GM19324 (cell line): ENCODE results near the gene CCNG2.
A peak's percentile ranks its signal among the peaks of the same experiment; 100 is the strongest.

Experiments
- ATAC-seq: cut with Tn5 transposase; IDR thresholded peaks from one replicate; pipeline ENCODE4 v1.9.1; 2021; ENCODE audit warnings: mild to moderate bottlenecking, moderate library complexity; ENCODE audit not compliant: unreplicated experiment, low FRiP score

Gene CCNG2

GRCh38 chr4:77146186-77147078 lies 10.6 kb upstream of the CCNG2 start:
- ATAC-seq, result no peak

GRCh38 chr4:77147079-77147782 lies 9.8 kb upstream of the CCNG2 start:
- ATAC-seq, result no peak

GRCh38 chr4:77148078-77148477 lies 8.9 kb upstream of the CCNG2 start:
- no peak for ATAC-seq

GRCh38 chr4:77149789-77150188 lies 7.2 kb upstream of the CCNG2 start:
- no peak for ATAC-seq

DNA sequence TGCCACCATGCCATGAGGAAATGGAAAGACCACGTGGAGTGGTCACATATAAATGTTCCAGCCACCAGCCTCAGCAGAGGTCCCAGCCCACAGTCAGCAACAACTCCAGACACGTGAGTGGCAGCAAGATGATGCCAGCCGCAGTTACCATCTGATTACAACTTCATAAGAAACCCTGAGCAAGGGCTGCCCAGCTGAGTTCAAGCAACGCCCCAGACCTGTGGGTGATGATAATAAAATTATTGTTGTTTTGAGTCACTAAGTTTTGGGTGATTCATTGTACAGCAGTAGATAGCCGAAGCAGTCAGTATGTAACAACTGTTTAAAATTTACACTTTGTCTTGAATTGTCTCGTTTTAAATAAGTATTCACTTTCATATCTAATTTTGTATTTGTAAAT lies 5.8 kb upstream of the CCNG2 start:
- ATAC-seq, result no peak

DNA sequence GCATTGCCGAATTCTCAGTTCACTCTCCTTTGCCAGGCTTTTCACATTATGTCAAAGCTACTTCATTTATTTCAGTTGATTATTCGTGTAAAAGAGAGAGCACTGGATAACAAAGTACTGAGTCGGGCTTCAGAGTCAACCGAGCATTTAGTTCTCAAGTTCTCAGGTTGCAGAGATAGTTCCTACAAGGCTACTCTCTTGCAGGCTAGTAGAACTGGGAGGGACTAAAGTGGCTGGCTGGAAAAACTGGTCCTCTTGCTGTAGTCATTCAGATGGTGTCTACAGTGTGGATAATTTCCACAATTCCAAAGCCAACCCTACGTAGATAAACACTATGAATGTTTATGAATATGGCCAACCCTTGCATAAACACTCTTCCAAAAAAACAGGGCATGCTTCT lies 4.6 kb upstream of the CCNG2 start:
- no peak for ATAC-seq

DNA sequence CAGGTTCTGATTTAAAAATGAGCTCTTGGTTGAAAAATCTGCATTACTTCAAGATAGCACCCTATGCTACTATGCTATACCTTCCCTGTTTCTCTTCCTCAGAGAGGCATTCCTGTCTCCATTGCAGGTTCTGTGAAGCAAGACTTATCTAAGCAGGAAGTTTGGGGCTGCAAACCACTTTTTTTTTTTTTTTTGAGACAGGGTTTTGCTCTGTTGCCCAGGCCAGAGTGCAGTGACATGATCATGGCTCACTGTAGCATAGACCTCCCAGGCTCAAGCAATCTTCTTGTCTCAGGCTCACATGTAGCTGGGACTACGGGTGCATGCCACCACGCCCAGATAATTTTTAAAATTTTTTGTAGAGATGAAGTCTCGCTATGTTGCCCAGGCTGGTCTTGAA lies 4.0 kb upstream of the CCNG2 start:
- ATAC-seq, result no peak

GRCh38 chr4:77154065-77154464 lies 2.9 kb upstream of the CCNG2 start:
- no peak for ATAC-seq

GRCh38 chr4:77154761-77155499 lies 2.1 kb upstream of the CCNG2 start:
- ATAC-seq, result no peak

DNA sequence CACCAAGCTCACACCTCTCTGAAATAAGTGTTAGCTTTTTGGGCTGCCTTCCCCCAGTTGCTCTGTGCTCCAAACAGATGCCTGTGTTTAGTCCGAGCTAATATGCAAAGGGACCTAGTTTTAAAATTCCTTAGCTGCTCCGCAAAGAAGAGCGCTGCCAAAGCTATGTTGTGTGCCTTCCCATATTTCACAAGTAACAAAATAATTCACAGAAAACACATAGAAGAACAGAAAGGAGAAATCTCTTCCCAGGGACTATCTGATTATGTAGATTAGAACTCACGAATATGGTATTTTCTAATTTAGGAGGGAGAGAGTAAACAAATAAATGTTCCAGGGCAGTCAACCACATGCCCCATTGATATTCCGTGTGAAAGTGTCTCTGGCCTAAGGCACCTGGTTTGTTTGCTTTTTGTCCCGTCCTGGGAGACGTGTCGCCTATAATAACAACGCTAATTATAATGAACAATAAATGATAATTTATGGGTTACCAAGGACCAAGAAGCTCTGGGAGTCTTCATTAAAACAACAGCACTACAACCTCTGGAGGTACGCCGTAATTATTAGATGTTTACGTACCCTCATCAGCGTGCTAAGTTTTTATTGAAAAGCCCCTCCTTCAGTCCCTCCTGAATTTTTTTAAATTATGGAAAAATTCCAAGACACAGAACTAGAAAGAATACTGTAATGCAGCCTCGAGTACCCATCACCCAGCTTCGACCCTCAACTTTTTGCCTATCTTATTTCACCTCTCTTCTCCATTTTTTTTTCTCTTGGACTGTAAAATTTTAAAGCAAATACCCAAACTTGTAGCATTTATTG lies 1.2 kb upstream of the CCNG2 start:
- ATAC-seq, result no peak

GRCh38 chr4:77156533-77156911 lies 485 bp upstream of the CCNG2 start:
- ATAC-seq, result peak; percentile 92

- ATAC-seq, result peak; percentile 44
Observed at GRCh38 chr4:77157859-77158486, 966 bp downstream of the CCNG2 start.

DNA sequence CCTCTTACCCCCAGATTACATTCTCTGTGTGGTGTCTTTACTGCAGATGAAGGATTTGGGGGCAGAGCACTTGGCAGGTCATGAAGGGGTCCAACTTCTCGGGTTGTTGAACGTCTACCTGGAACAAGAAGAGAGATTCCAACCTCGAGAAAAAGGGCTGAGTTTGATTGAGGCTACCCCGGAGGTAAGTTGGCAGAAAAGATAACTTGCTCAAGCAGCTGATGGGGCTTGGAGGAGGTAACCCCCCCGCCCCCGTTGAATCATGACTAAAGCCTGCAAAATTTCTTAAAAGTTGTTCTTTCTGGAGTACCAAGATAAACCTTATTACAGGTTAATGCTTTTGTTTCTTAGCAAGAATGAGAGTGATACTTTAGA lies 1.5 kb downstream of the CCNG2 start:
- no peak for ATAC-seq

DNA sequence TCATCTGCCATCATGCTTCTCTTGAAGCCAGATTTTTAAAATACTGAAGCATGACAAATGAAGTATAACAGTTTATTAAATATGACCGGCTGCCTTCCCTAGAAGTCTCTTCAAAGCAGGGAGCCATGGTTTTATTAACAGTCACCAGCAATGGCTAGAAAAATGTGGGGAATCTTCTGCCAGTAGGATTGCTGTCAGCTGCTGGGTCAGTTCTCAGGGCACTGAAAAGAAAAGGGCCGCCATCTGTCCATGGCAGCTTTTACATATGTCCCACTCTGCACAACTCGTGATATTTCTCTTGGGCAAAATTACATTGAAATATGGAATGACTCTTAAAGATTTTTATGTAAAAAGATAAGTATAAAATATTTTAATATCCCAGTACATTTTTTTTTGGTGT lies 2.8 kb downstream of the CCNG2 start:
- ATAC-seq, result no peak

DNA sequence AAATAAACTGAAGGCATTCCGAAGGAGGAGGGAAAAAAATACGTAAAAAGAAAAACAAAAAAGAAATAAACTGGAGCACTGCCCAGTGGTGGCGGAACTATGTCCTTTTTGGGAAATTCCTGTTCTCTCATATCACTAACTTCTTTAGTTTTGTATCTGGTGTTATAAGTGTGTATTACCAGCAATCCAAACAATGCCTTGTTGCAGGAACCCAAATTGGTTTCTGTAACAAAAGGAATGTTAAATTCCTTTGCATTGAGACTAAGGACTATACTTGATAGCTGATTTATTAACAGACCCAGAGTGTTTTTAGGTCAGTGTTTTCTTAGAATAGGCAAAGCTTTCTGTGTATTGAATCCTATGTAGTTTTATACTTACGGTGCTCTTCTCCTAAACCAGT lies 6.6 kb downstream of the CCNG2 start:
- ATAC-seq, result no peak

DNA sequence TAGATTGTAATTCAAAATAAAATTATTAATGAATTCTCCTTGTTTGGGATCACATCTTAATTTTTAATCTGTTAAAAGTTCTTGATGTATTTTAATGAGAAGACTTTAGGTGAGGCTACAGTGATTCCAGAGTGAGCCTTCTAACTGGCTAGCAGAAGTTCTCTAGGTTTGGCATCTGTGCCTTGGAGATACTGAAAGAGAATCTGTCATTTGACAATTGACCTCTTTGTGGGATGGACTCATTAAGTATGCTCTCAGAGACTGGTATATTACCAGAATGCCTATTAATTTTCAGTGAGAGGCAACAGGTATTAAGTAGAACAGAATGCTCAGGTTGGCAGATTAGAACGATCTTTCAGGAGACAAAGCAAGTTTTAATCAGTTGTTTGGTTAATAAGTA lies 10.2 kb downstream of the CCNG2 start:
- no peak for ATAC-seq

DNA sequence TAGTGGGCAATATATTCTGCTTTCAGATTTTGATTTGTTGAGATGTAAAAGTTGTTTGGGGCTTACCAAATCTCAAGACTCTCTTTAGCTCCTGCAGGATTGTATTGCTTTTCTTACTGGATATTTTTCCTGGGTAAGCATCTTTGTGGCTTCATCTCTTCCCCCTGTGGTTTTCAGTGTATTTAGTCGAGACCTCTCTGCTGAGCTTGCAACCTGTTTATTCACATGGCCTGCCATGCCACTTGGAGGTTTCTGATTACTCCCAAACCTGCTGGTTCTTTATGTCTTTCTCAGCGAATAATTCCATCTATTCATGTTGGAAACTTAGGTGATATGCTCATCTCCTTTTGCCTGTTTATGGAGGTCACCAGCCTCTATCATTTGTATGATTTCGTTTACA lies 10.9 kb downstream of the CCNG2 start:
- ATAC-seq, result no peak

DNA sequence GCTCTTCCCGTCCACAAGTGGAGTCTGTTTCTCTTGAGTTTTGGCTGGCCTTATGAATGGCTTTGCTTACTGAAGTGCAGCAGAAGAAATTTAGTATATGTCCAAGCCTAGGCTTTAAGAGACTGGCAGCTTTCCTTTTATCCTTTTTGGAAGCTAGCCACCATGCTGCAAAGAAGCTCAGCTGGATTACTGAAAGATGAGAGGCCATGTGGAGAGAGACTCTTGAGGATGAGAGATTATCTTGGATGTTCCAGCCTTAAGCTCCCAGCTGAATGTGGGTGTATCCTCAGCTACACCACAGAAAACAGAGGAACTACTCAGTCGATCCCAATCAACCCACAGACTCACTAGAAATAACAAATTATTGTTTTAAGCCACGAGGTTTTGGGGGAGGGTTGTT lies 12.5 kb downstream of the CCNG2 start:
- no peak for ATAC-seq

DNA sequence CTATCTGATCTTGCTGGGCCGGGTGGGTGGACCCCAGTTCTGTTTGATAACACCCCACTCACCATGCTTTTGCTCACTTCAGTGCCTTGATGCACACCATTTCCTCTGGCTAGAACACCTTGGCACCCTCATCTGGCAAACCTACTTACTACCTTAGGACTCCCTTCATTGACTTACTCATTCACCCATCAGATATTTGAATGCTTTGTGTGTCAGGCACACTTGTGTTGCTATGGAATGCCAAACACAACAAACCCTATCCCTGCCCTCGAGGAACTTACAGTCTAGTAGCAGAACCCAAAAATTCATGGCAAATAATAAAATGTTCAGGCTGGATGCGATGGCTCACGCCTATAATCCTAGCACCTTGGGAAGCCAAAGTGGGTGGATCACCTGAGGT lies 13.9 kb downstream of the CCNG2 start:
- ATAC-seq, result no peak

DNA sequence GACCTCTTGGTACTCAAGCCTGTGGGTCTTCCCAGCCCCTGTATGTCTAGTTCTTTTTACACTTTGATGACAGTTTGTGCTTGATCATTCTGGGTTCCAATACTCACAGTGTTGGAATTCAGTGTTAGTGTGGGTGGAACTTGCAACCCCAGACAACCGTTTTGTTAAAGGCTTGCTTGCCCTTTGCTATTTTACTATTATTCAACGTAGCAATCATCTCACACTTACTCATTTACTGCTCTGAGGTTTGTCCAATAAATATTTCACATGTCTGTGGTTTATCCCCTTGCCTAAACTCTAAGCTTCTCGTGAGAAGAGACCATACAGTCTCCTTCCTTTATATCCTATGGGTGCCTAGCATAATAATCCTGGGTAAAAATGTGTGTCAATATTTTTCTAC lies 15.3 kb downstream of the CCNG2 start:
- no peak for ATAC-seq
